ENCODE data around the gene ARHGAP45.

ARHGAP45 gene

DNA sequence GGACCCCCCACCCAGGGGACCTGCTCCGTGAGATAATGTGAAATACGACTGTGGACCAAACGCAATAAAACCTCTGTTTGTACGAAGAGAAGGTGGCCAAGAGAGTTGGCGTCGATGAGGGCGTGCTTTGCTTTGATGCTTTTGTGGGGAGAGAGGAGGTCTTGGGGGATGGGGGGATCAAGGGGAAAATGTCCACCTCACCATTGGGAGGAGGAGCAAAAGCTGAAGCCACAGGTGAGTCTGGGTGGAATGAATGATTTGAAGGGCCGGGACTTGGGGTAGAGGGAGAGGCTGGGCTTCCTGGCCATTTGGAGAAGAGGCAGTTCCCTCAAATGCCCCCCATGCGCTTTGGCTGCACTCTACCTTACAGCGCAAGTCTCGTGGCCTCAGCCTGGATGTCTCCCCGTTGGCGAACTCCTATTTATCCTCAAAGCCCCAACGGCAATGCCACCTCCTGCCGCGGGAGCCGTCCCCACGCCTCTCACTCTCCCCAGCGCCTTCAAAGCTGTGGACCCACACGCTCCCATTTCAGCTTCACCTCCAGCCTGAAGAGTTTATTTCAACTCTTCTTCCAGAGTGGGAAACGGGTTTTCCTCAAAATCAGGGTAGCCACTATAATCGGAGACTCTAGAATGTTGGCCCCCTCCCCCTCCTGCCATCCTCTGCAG, 27.9 kb upstream of the ARHGAP45 start:
- DNase-seq: no peak

DNA sequence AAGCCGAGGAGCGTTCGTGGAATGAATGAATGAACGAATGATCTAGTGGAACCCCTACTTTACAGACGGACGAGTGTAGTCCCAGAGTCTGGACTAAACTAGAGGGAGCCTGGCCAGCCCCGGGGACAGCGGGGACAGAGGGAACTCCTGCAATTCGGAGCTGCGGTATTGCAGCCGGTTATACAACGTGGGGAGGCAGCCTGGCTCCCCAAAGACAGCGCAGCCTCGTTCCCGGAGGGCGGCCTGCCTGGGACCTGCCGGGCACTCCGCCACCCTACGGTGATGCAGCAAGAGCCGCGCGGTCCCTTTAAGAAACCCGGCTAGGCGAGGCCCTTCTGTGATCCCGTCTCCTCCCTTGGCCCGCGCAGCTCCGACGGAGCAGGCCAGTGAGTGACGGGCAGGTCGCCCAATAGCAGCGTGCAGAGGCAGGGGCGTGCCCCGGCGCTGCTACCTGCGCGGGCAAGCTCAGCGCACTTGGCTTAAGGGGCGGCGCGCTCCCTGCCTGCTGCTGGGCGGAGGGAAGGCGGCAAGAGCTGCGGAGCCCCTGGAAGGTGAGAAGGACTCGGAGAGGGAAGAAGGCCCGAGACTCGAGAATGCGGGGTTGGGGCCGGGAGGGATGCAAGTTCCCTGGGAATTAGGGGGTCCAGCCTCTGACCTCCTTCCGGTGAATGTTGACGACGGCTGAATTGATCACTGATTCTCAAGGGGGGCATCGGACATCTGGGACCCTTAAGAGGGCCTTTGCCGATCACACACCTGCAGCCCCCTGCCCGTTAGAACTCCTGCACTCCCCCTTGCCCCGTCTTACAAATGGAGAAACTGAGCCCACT, 27.1 kb upstream of the ARHGAP45 start, which contains the start of gene ABCA7:
TSS of gene ABCA7 (plus strand) at position 462 of the 830 bp plus-strand sequence. CDS start 1,255 bp downstream, outside the sequence.
- DNase-seq: peak; percentile 100

DNA sequence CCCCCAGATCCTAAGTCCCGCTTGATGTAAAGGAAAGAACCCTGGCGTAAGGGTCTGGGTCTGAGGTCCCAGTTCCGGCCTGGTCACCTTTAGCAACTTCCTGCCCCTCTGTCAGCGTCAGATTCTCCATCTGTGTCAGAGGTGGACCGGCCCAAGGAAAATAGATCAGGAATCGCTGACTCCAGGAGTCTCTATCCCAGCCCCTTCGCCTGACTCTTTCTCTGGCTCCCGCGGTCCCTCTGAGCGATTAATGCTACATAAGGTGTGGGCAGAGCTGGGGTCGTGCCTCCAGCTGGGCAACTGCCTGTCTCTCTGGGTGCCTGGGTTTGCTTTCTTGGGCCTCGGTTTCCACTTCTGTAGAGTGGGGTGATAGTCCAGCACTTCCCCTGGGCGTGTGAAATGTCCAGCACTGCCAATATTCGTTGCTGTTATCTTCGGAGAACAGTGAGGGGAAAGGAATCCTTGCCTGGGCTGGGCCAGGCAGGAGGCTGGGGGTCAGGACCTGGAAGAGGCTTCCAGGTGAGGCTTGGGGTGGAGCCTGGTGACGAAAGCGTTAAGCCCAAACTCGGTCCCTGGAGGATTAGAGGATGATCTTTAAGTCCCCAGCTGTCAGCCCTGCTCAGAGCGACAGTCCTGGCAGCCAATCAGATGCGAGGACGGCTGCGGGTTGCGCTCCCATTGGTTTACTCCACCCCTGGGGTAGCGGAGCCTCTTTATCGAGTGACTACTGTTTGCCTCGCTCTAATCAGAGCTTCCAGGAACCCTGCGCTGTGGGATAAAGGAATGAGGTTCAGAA, 26.3 kb upstream of the ARHGAP45 start:
- DNase-seq: peak; percentile 93

DNA sequence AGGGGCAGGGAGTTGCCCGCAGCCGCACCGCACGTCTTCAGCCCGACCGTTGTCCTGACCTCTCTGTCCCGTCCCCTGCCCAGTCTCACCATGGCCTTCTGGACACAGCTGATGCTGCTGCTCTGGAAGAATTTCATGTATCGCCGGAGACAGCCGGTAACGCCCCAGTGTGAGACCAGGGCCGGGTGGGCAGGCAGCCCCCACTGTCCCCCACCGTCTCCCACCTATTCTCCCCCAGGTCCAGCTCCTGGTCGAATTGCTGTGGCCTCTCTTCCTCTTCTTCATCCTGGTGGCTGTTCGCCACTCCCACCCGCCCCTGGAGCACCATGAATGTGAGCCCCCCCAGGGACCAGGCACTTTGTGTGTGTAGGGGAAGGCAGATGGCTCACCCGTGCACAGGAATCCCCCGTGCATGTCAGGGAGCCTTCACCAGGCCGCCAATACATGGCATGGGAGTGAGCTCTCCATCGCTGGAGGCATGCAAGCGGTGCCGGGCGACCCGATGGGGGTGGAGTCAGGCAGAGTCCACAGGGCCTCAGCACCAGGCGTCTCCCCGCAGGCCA, 25.6 kb upstream of the ARHGAP45 start:
- no peak for DNase-seq

DNA sequence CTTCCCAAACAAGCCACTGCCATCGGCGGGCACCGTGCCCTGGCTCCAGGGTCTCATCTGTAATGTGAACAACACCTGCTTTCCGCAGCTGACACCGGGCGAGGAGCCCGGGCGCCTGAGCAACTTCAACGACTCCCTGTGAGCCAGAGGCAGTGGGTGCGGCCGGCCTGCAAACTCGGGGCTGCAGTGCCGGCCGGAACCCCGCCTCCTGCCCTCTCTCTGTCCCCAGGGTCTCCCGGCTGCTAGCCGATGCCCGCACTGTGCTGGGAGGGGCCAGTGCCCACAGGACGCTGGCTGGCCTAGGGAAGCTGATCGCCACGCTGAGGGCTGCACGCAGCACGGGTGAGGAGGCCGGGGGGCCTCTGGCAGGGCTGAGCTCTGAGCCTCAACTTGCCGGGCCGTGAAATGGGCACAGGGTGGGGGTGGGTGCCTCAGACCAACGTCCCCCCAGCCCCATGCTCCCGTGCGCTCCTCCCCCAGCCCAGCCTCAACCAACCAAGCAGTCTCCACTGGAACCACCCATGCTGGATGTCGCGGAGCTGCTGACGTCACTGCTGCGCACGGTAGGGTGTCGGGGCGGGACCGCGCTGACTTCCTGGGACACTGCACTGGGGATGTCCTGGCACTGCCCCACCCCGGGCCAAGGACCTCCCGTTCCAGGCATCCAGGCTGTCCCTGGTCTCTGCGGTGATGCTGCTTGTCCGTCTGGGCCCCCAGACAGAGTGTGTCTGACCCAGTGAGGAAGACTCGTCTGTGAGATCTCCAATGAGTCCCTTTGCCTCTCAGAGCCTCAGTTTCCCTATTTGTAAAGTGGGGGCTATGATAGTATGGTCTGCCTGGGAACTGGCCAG, 24.9 kb upstream of the ARHGAP45 start:
- DNase-seq: no peak

DNA sequence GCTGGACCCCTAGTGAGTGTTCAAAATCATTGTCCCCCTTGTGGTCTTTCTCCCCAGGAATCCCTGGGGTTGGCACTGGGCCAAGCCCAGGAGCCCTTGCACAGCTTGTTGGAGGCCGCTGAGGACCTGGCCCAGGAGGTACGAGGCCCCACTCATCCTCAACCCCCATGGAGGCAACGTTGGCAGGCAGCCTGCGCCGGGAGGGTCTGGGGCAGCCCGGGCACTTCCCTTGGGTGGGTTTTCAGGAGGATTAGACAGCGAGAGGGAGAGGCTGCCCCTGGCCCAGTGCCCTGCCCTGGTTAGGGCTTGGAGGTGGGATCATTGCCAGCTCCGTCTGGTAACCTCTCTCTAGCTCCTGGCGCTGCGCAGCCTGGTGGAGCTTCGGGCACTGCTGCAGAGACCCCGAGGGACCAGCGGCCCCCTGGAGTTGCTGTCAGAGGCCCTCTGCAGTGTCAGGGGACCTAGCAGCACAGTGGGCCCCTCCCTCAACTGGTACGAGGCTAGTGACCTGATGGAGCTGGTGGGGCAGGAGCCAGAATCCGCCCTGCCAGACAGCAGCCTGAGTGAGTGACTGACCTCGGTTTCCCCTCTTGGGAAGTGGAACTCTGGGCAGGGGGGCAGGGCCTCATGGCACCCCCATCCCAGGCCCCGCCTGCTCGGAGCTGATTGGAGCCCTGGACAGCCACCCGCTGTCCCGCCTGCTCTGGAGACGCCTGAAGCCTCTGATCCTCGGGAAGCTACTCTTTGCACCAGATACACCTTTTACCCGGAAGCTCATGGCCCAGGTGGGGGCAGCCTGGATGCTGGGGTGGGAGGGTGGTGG, 24.1 kb upstream of the ARHGAP45 start:
- no peak for DNase-seq

DNA sequence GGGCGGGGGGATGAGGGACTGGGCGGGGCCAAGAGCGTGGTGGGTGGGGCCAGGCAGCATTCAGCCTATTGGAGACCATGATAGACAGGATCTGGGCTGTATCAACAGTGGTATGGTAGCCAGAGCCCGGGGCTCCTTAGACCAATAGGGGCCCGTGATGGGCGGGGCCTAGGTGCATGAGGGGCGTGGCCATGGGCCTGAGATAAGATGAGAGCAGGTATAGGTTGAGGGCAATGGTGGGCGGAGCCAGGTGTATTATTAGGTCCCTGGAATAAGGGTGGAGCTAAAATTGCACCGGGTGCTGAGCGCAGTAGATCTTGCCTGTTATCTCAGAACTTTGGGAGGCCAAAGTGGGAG, 21.7 kb upstream of the ARHGAP45 start:
- peak; percentile 66 for DNase-seq

DNA sequence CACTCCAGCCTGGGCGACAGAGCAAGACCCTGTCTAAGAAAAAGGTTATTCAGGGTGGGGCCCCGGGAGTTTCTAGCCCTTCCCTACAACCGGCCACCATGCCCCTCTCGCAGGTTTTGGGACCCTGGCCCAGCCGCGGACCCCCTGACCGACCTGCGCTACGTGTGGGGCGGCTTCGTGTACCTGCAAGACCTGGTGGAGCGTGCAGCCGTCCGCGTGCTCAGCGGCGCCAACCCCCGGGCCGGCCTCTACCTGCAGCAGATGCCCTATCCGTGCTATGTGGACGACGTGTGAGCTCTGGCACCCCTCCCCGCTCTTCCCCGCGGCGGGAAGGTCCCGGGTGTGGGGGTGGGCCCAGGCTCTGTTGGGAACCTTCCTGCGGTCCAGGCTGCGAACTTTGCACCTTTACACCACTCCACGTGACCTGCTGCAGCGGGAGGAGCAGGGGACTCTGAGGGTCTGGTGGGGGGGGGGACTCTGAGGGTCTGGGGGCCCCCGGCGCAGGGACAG, 20.8 kb upstream of the ARHGAP45 start:
- DNase-seq: no peak

DNA sequence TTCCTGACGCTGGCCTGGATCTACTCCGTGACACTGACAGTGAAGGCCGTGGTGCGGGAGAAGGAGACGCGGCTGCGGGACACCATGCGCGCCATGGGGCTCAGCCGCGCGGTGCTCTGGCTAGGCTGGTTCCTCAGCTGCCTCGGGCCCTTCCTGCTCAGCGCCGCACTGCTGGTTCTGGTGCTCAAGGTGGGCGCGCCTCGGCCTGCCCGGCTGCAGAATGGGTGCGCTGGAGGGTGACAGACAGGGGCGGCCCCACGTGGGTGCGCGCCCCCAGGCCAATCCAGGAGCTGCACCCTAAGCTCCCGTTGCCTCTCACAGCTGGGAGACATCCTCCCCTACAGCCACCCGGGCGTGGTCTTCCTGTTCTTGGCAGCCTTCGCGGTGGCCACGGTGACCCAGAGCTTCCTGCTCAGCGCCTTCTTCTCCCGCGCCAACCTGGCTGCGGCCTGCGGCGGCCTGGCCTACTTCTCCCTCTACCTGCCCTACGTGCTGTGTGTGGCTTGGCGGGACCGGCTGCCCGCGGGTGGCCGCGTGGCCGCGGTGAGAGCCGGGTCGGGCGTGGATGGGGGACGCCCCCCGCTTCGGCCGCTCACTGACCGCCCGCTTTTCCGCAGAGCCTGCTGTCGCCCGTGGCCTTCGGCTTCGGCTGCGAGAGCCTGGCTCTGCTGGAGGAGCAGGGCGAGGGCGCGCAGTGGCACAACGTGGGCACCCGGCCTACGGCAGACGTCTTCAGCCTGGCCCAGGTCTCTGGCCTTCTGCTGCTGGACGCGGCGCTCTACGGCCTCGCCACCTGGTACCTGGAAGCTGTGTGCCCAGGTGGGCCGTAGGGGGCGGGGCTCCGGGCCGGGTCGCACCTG, 19.9 kb upstream of the ARHGAP45 start:
- no peak for DNase-seq

DNA sequence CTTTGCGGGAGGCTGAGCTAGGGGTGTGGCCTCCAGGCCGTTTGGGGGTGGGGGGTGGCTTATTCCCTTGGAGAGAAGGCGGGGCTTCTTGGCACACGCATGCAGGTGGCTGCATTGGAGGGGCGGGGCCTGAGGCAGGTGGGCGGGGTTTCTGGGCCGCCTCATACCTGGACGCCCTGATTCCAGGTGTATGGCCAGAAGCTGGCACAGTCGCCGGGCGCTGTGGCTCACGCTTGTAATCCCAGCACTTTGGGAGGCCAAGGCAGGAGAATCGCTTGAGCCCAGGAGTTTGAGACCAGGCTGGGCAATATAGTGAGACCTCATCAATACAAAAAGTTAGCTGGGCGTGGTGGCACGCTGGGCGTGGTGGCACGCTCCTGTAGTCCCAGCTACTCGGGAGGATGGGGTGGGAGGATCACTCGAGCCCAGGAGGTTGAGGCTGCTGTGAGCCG, 19.2 kb upstream of the ARHGAP45 start:
- no peak for DNase-seq

DNA sequence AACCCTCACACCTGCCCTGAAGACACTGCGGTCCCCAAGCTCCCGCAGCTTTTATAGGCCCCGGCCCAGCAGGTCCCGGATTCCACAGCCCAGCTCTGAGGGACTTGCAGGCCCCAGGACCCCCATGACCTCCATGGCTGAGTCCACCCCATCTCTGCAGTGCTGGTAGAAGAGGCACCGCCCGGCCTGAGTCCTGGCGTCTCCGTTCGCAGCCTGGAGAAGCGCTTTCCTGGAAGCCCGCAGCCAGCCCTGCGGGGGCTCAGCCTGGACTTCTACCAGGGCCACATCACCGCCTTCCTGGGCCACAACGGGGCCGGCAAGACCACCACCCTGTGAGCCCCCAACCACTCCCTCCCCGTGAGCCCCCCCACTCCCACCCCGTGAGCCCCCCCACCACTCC, 17.9 kb upstream of the ARHGAP45 start:
- DNase-seq: no peak

DNA sequence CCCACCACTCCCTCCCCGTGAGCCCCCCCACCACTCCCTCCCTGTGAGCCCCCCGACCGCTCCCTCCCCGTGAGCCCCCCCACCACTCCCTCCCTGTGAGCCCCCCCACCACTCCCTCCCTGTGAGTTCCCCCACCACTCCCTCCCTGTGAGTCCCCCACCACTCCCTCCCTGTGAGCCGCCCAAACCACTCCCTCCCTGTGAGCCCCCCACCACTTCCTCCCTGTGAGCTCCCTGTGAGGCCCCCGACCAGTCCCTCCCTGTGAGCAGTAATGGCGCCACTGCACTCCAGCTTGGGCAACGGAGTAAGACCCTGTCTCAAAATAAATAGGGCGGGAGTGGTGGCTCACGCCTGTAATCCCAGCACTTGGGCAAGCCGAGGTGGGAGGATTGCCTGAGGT, 17.2 kb upstream of the ARHGAP45 start:
- no peak for DNase-seq

DNA sequence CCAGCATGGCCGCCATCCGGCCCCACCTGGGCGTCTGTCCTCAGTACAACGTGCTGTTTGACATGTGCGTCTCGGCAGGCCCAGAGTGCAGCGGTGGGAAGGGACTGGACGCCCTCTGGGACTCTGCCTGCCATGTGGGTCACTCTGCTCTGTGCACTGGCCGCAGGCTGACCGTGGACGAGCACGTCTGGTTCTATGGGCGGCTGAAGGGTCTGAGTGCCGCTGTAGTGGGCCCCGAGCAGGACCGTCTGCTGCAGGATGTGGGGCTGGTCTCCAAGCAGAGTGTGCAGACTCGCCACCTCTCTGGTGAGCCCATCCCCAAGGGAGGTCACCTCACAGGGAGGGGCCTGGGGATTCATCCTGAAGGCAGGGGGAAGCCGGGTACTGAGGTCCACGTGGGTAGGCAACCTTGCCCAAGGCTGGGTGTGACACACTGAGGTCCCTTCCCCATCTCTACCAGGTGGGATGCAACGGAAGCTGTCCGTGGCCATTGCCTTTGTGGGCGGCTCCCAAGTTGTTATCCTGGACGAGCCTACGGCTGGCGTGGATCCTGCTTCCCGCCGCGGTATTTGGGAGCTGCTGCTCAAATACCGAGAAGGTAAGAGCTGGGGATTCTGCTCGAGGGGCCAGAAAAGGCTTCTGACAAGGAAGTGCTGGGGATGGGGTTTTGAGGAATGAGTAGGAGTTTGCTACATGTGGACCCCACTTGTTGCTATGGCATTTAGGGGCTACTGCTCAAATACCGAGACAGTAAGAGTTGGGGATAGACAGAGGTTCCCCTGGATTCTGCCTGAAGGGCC, 15.8 kb upstream of the ARHGAP45 start:
- no peak for DNase-seq

DNA sequence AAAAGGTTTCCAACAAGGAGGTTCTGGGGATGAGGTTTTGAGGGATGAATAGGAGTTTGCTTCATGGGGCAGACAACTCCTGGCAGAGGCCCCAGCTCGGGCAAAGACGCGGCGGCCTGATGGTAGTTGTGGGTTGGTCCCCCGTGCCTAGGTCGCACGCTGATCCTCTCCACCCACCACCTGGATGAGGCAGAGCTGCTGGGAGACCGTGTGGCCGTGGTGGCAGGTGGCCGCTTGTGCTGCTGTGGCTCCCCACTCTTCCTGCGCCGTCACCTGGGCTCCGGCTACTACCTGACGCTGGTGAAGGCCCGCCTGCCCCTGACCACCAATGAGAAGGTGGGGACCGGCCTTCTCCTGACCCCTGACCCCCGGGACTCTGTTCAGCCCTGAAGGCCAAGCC, 15.2 kb upstream of the ARHGAP45 start:
- DNase-seq: no peak

DNA sequence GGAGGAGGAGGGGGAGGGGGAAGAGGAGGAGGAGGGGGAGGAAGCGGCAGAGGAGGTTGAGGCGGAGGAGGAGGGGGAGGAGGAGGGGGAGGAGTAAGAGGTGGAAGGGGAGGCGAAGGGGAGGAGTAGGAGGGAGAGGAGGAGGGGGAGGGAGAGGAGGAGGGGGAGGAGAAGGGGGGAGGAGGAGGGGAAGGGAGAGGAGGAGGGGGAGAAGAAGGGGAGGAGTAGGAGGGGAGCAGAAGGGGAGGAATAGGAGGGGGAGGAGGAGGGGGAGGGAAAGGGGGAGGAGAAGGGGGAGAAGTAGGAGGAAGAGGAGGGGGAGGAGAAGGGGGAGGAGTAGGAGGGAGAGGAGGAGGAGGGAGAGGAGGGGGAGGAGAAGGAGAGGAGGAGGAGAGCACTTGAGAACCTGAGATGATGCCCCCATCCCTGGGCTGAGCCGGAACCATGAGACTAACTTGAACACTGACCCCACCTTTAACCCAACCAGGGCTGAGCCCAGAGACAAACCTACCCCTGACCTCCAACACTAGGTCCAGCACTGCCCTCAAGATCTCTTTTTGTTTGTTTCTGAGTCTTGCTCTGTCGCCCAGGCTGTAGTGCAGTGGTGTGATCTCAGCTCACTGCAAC, 14.5 kb upstream of the ARHGAP45 start:
- DNase-seq: no peak

DNA sequence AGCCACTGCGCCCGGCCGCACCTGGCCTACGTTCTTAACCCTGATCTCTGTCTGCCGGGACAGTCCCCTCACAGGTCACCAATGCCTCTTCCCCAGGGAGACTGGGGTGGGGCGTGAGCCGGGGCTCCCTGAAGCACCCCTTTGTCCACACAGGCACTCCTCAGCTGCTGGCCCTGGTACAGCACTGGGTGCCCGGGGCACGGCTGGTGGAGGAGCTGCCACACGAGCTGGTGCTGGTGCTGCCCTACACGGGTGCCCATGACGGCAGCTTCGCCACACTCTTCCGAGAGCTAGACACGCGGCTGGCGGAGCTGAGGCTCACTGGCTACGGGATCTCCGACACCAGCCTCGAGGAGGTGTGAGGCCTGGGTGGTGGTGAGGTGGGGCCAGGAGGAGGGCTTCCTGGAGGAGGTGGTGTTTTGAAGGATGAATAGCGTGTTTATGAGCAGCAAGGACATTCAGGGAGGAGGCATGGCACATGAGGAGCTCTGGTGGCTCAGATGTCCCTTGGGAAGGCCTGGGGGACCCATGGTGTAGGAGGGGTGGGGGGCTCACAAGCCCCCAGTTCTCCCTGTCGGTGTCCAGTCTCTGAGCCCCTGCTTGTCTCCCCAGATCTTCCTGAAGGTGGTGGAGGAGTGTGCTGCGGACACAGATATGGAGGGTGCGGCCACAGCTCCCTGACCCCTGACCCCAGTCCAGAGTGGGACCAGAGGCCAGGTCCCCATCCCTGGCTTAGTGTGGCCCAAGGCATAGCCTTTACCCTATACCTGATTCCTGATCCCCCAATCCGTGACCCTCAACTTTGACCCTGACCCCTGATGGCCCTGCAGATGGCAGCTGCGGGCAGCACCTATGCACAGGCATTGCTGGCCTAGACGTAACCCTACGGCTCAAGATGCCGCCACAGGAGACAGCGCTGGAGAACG, 13.5 kb upstream of the ARHGAP45 start:
- DNase-seq: no peak

Data from activated naive CD4-positive, alpha-beta T cell treated with Interleukin-2 at 50 U/mL for 16 hours (primary cell).